Liver (tissue), 3 donors: ENCODE measurements around the gene DSCAM.

Experiments
- EGR1 ChIP-seq, 2 donors: IDR thresholded peaks; 2 replicates each; pipeline ENCODE4 v1.6.1; 2016 to 2018; ENCODE audit warnings: antibody characterized with exemption in 2 of 2, low read depth in 2 of 2
- GABPA ChIP-seq, 2 donors: IDR thresholded peaks in 1 of 2; conservative IDR thresholded peaks in 1 of 2; 2 replicates each; pipeline ENCODE4 v1.6.1; 2016; ENCODE audit warnings: antibody characterized with exemption in 2 of 2, mild to moderate bottlenecking in 1 of 2, moderate library complexity in 1 of 2
- JUND ChIP-seq, 2 donors: IDR thresholded peaks; 2 replicates each; pipeline ENCODE4 v1.6.1; 2016; ENCODE audit warnings: antibody characterized with exemption in 2 of 2
- RXRA ChIP-seq, 2 donors: IDR thresholded peaks; 2 replicates each; pipeline ENCODE4 v1.6.1; 2017 to 2018; ENCODE audit warnings: antibody characterized with exemption in 2 of 2, mild to moderate bottlenecking in 1 of 2
- YY1 ChIP-seq: IDR thresholded peaks from 2 replicates; pipeline ENCODE4 v1.6.1; 2016; ENCODE audit warnings: antibody characterized with exemption, mild to moderate bottlenecking
- TF ChIP-seq, protein P1 (sequence below): fragments of 150-350 bp; IDR thresholded peaks from 2 replicates; pipeline ENCODE4 v1.5.1; 2017; ENCODE audit warnings: improper control_type of control experiment, low read depth, low read length; ENCODE audit not compliant: missing input control
- TF ChIP-seq, protein P2 (sequence below): IDR thresholded peaks from 2 replicates; pipeline ENCODE4 v1.6.1; 2016; ENCODE audit warnings: antibody characterized with exemption, mild to moderate bottlenecking
- TF ChIP-seq, protein P3 (sequence below): IDR thresholded peaks from 2 replicates; pipeline ENCODE4 v1.6.1; 2016; ENCODE audit warnings: antibody characterized with exemption
- TF ChIP-seq, protein P4 (sequence below): IDR thresholded peaks from 2 replicates; pipeline ENCODE4 v1.6.1; 2016; ENCODE audit warnings: antibody characterized with exemption
- TF ChIP-seq, protein P5 (sequence below): IDR thresholded peaks from 2 replicates; pipeline ENCODE4 v1.6.1; 2016; ENCODE audit warnings: antibody characterized with exemption
- donor health status: healthy.
- donor health status: healthy.

DNA sequence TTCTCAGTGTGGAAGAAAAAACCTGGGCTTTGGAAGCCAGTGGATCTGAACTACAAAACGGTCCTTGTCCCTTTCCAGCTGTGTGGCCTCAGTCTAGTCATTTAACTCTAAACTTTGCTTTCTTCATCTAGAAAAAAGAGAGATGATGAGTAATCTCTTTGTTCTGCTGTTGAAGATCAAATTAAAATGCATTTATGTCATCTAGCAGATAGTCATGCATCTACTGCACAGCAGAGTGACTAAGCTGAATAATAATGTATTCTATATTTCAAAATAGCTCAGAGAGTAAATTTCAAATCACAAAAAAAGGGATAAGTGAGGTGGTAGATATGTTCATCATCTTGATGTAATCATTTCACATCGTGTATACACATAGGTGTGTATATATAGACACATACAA, 473.2 kb downstream of the DSCAM start:
- TF ChIP-seq, protein P1, sequence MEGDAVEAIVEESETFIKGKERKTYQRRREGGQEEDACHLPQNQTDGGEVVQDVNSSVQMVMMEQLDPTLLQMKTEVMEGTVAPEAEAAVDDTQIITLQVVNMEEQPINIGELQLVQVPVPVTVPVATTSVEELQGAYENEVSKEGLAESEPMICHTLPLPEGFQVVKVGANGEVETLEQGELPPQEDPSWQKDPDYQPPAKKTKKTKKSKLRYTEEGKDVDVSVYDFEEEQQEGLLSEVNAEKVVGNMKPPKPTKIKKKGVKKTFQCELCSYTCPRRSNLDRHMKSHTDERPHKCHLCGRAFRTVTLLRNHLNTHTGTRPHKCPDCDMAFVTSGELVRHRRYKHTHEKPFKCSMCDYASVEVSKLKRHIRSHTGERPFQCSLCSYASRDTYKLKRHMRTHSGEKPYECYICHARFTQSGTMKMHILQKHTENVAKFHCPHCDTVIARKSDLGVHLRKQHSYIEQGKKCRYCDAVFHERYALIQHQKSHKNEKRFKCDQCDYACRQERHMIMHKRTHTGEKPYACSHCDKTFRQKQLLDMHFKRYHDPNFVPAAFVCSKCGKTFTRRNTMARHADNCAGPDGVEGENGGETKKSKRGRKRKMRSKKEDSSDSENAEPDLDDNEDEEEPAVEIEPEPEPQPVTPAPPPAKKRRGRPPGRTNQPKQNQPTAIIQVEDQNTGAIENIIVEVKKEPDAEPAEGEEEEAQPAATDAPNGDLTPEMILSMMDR: no peak
- TF ChIP-seq, protein P2, sequence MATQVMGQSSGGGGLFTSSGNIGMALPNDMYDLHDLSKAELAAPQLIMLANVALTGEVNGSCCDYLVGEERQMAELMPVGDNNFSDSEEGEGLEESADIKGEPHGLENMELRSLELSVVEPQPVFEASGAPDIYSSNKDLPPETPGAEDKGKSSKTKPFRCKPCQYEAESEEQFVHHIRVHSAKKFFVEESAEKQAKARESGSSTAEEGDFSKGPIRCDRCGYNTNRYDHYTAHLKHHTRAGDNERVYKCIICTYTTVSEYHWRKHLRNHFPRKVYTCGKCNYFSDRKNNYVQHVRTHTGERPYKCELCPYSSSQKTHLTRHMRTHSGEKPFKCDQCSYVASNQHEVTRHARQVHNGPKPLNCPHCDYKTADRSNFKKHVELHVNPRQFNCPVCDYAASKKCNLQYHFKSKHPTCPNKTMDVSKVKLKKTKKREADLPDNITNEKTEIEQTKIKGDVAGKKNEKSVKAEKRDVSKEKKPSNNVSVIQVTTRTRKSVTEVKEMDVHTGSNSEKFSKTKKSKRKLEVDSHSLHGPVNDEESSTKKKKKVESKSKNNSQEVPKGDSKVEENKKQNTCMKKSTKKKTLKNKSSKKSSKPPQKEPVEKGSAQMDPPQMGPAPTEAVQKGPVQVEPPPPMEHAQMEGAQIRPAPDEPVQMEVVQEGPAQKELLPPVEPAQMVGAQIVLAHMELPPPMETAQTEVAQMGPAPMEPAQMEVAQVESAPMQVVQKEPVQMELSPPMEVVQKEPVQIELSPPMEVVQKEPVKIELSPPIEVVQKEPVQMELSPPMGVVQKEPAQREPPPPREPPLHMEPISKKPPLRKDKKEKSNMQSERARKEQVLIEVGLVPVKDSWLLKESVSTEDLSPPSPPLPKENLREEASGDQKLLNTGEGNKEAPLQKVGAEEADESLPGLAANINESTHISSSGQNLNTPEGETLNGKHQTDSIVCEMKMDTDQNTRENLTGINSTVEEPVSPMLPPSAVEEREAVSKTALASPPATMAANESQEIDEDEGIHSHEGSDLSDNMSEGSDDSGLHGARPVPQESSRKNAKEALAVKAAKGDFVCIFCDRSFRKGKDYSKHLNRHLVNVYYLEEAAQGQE: no peak
- no peak for TF ChIP-seq GABPA (IDR thresholded peaks at IDR 0.05 in 1 of 2, conservative IDR thresholded peaks at IDR 0.05 in 1 of 2)
- TF ChIP-seq, protein P3, sequence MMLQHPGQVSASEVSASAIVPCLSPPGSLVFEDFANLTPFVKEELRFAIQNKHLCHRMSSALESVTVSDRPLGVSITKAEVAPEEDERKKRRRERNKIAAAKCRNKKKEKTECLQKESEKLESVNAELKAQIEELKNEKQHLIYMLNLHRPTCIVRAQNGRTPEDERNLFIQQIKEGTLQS: no peak
- no peak for TF ChIP-seq YY1
- TF ChIP-seq, protein P4, sequence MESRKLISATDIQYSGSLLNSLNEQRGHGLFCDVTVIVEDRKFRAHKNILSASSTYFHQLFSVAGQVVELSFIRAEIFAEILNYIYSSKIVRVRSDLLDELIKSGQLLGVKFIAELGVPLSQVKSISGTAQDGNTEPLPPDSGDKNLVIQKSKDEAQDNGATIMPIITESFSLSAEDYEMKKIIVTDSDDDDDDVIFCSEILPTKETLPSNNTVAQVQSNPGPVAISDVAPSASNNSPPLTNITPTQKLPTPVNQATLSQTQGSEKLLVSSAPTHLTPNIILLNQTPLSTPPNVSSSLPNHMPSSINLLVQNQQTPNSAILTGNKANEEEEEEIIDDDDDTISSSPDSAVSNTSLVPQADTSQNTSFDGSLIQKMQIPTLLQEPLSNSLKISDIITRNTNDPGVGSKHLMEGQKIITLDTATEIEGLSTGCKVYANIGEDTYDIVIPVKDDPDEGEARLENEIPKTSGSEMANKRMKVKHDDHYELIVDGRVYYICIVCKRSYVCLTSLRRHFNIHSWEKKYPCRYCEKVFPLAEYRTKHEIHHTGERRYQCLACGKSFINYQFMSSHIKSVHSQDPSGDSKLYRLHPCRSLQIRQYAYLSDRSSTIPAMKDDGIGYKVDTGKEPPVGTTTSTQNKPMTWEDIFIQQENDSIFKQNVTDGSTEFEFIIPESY: no peak
- TF ChIP-seq RXRA (IDR thresholded peaks at IDR 0.05): no peak
- TF ChIP-seq, protein P5, sequence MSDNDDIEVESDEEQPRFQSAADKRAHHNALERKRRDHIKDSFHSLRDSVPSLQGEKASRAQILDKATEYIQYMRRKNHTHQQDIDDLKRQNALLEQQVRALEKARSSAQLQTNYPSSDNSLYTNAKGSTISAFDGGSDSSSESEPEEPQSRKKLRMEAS: no peak
- TF ChIP-seq JUND (IDR thresholded peaks at IDR 0.05): no peak
- TF ChIP-seq EGR1 (IDR thresholded peaks at IDR 0.05; ENCODE audit: low read depth in 2 of 2): no peak
